ENCODE data around the gene EDARADD.

DNA sequence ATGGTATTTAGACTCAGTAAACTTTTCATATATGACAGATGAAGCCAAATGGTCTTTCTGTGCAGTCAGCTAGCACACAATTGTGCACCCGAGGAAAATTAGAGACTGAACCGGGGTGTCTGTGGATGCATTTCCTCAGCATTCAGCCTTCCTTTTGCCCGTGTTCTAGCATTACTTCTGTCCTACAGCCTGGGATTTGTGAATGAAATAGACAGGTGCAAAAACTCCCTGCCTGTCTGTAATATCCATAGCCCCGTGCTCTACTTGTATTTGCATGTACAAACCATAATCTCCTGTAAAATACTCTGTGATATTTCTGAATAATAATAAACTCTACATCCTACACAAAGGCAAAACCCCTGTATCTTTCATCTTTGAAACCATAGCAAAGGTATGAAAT lies 64.9 kb downstream of the EDARADD start:
- TF ChIP-seq POLR2AphosphoS5 (IDR thresholded peaks at IDR 0.05; ENCODE audit: low read depth, low read length) (no peak), SIN3A (IDR thresholded peaks at IDR 0.05; ENCODE audit: borderline replicate concordance, insufficient read depth, low read depth, low read length) (no peak), TCF7L2 (IDR thresholded peaks at IDR 0.05; ENCODE audit: low read depth, low read length) (no peak)
- TF ChIP-seq, protein P1, sequence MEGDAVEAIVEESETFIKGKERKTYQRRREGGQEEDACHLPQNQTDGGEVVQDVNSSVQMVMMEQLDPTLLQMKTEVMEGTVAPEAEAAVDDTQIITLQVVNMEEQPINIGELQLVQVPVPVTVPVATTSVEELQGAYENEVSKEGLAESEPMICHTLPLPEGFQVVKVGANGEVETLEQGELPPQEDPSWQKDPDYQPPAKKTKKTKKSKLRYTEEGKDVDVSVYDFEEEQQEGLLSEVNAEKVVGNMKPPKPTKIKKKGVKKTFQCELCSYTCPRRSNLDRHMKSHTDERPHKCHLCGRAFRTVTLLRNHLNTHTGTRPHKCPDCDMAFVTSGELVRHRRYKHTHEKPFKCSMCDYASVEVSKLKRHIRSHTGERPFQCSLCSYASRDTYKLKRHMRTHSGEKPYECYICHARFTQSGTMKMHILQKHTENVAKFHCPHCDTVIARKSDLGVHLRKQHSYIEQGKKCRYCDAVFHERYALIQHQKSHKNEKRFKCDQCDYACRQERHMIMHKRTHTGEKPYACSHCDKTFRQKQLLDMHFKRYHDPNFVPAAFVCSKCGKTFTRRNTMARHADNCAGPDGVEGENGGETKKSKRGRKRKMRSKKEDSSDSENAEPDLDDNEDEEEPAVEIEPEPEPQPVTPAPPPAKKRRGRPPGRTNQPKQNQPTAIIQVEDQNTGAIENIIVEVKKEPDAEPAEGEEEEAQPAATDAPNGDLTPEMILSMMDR (IDR thresholded peaks at IDR 0.05), result no peak
- TF ChIP-seq, protein P2, sequence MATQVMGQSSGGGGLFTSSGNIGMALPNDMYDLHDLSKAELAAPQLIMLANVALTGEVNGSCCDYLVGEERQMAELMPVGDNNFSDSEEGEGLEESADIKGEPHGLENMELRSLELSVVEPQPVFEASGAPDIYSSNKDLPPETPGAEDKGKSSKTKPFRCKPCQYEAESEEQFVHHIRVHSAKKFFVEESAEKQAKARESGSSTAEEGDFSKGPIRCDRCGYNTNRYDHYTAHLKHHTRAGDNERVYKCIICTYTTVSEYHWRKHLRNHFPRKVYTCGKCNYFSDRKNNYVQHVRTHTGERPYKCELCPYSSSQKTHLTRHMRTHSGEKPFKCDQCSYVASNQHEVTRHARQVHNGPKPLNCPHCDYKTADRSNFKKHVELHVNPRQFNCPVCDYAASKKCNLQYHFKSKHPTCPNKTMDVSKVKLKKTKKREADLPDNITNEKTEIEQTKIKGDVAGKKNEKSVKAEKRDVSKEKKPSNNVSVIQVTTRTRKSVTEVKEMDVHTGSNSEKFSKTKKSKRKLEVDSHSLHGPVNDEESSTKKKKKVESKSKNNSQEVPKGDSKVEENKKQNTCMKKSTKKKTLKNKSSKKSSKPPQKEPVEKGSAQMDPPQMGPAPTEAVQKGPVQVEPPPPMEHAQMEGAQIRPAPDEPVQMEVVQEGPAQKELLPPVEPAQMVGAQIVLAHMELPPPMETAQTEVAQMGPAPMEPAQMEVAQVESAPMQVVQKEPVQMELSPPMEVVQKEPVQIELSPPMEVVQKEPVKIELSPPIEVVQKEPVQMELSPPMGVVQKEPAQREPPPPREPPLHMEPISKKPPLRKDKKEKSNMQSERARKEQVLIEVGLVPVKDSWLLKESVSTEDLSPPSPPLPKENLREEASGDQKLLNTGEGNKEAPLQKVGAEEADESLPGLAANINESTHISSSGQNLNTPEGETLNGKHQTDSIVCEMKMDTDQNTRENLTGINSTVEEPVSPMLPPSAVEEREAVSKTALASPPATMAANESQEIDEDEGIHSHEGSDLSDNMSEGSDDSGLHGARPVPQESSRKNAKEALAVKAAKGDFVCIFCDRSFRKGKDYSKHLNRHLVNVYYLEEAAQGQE (IDR thresholded peaks at IDR 0.05; ENCODE audit: insufficient read depth in 1 of 2, low read depth in 2 of 2, low read length in 1 of 2), result no peak
